Measurements from ENCODE around the gene PTPRO.

DNA sequence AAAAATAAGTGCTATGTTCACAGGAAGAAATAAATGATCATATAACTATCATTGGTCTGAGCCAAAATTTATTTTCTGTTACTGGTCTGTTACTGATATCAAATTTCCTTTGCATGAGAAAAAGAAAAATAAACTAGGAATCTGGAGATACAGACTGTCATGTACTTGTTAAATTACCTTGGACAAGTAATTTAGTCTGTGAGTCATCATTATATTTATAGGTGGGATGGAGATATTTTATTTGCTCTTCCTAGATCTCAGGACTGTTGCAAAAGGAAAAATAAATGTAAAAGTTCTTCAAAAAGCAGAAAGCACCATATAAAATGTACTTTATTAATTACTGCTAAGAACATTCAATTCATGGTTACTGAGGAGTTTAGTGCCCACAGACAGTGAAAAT is 174.4 kb downstream of the PTPRO start:
- TF ChIP-seq CTCF (IDR thresholded peaks at IDR 0.05 in 2 of 3, conservative IDR thresholded peaks at IDR 0.05 in 1 of 3; ENCODE audit: control insufficient read depth in 2 of 3, extremely low read depth in 1 of 3, insufficient read depth in 1 of 3, low read depth in 3 of 3, low read length in 3 of 3), result no peak
- TF ChIP-seq NFYB (IDR thresholded peaks at IDR 0.05; ENCODE audit: insufficient read depth, low read depth, low read length), result no peak
- TF ChIP-seq CHD1 (IDR thresholded peaks at IDR 0.05; ENCODE audit: low read depth, low read length), result no peak
- TF ChIP-seq BHLHE40 (IDR thresholded peaks at IDR 0.05; ENCODE audit: borderline replicate concordance in 1 of 2, low read depth in 2 of 2, low read length in 1 of 2), result no peak

Measured in GM12878 (cell line).